HuH-7 (cell line): ENCODE measurements around the gene CCNY.
"Not testable (repeated sequence)": the region's sequence is repeated elsewhere in the genome, so short reads cannot be mapped to it uniquely, and the experiment has no call there.

Source experiments
- DNase-seq: peaks from one replicate; pipeline ENCODE4 v3.0.0; 2011; ENCODE audit warnings: low spot score

Gene CCNY

GRCh38 chr10:35384265-35384868 is 48.1 kb downstream of the CCNY start:
- DNase-seq = no peak

- no peak for DNase-seq
Observed at GRCh38 chr10:35386594-35387174, 50.4 kb downstream of the CCNY start.

GRCh38 chr10:35387768-35388167 is 51.5 kb downstream of the CCNY start:
- no peak for DNase-seq

GRCh38 chr10:35388197-35388596 is 51.9 kb downstream of the CCNY start:
- DNase-seq = no peak

- DNase-seq = no peak
Observed at GRCh38 chr10:35388682-35389081, 52.4 kb downstream of the CCNY start.

- no peak for DNase-seq
Observed at GRCh38 chr10:35390161-35390840, 54.0 kb downstream of the CCNY start.

- no peak for DNase-seq
Observed at GRCh38 chr10:35390843-35391152, 54.5 kb downstream of the CCNY start.

- DNase-seq = no peak
Observed at GRCh38 chr10:35391153-35391953, 55.0 kb downstream of the CCNY start.

- no peak for DNase-seq
Observed at GRCh38 chr10:35391954-35392262, 55.6 kb downstream of the CCNY start.

- no peak for DNase-seq
Observed at GRCh38 chr10:35392482-35393228, 56.3 kb downstream of the CCNY start.

GRCh38 chr10:35394411-35394851 is 58.1 kb downstream of the CCNY start:
- no peak for DNase-seq

- DNase-seq = no peak
Observed at GRCh38 chr10:35394934-35395333, 58.6 kb downstream of the CCNY start.

- no peak for DNase-seq
Observed at GRCh38 chr10:35396560-35397434, 60.5 kb downstream of the CCNY start.

- DNase-seq = no peak
Observed at GRCh38 chr10:35397953-35398352, 61.6 kb downstream of the CCNY start.

GRCh38 chr10:35398355-35398754 is 62.0 kb downstream of the CCNY start:
- no peak for DNase-seq

- DNase-seq = no peak
Observed at GRCh38 chr10:35398908-35399307, 62.6 kb downstream of the CCNY start.

- DNase-seq = no peak
Observed at GRCh38 chr10:35399414-35400009, 63.2 kb downstream of the CCNY start.

GRCh38 chr10:35400595-35401268 is 64.4 kb downstream of the CCNY start:
- DNase-seq = no peak

- DNase-seq = not testable (repeated sequence)
Observed at GRCh38 chr10:35403491-35403890, 67.2 kb downstream of the CCNY start.

- DNase-seq = not testable (repeated sequence)
Observed at GRCh38 chr10:35404077-35404476, 67.8 kb downstream of the CCNY start.
